ENCODE results near the gene CA9. TPM values are rescaled to one million over a fixed set of nuclear protein-coding genes. Genes with fewer than 3 reads are reported as not detected.
A peak's percentile ranks its signal among the peaks of the same experiment; 100 is the strongest.

The CA9 gene
- polyA plus RNA-seq, 1 experiment: 0.13 TPM

DNA sequence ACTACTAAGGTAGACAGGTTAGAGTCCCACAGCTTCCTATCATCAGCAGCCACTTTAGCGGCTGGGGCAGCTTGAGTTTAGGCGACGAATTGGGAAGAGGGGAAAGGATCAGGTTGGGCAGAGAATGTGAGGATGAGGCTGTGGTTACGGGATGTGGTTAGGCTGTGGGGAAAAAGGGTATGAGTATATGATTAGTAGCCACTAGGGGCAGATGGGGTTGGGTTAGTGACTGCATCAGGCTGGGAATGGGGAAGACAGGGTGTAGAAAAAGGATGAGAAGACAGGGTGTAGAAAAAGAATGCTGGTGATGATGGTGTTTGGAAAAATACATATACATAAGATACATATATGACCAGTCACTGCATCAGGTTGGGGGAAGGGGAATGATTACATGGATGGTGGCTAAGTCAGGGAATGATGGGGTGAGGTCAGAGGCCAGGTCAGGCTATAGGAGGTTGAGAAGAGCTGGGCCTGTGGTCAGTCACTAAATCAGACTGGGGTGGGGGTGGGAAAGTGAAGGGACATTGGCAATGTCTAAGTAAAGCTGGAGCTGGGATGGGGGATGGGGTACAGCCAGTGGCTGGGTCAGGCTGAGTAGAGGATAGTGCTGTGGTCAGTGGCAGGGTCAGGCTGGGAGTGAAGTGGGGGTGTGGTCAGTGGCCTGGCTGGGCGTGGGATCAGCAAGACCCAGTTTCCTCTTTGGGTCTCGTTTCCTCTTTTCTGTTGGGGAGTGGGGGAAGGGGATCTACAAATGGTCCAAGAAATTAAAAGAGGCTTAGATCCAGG, 56.2 kb downstream of the CA9 start:
- Histone ChIP-seq H3K27me3 (ENCODE audit: control insufficient read depth, insufficient read depth, low read length) (no peaks in the 10 kb centered on the region), H3K4me3 (ENCODE audit: low read depth, low read length) (peak overlapping the region; percentile 83), H3K36me3 (ENCODE audit: control insufficient read depth, insufficient read depth, low read length) (peaks cover 9% of the 10 kb centered on the region)
- ChIA-PET POLR2A (interaction anchor here (2.6 kb wide), 1 partner anchor 40 kb away, joined by 35 read pairs; the partner anchor contains the start of gene TPM2), CTCF (interaction anchor here (0.6 to 11.4 kb wide), 14 partner anchors 8 to 207 kb away, joined by 3 to 116 read pairs (median 3); partner anchors contain the start of genes ARHGEF39, CA9, CCDC107 and RMRP)
- peak; percentile 76 for TF ChIP-seq CTCF (IDR thresholded peaks at IDR 0.05; ENCODE audit: insufficient read depth, low read depth, low read length)
- DNase-seq (ENCODE audit: low read depth): peak; percentile 54

- H3K27me3 ChIP-seq (ENCODE audit: control insufficient read depth, insufficient read depth, low read length): no peaks in the 10 kb centered on the region
- no peak for DNase-seq (ENCODE audit: low read depth)
- ChIA-PET POLR2A (no interaction called here), CTCF (interaction anchor here (1.0 to 11.4 kb wide), 8 partner anchors 9 to 95 kb away, joined by 3 to 116 read pairs (median 6); partner anchors contain the start of genes ARHGEF39, CCDC107, RMRP and TPM2)
- no peak for TF ChIP-seq CTCF (IDR thresholded peaks at IDR 0.05; ENCODE audit: insufficient read depth, low read depth, low read length)
- H3K36me3 ChIP-seq (ENCODE audit: control insufficient read depth, insufficient read depth, low read length): peaks cover 7% of the 10 kb centered on the region
- peak overlapping the region; percentile 83 for H3K4me3 ChIP-seq (ENCODE audit: low read depth, low read length)
Measured at GRCh38 chr9:35730486-35730854, 56.7 kb downstream of the CA9 start.

Small RNAs within 50 kb of the gene (small RNA-seq; reads per million reads assigned to genes)
- gene RMRP (ENCODE audit: insufficient read length, low read depth, low replicate concordance) (not detected), gene RN7SL22P (ENCODE audit: insufficient read length, low read depth, low replicate concordance) (not detected)

Other genes with a start within 250 kb of the CA9 start
- 19.6 and 43.3 TPM in 2 replicates for gene RUSC2, start 183.8 kb upstream of the CA9 start, polyA plus RNA-seq (2011; rRNA removed)
- gene TESK1, start 68.7 kb upstream of the CA9 start, polyA plus RNA-seq (2011; rRNA removed): 23.2 and 32.6 TPM in 2 replicates
- 1.1 and 1.7 TPM in 2 replicates for gene CD72, start 55.5 kb upstream of the CA9 start, polyA plus RNA-seq (2011; rRNA removed)
- gene SIT1, start 23.0 kb upstream of the CA9 start, polyA plus RNA-seq (2011; rRNA removed): not detected in 2 replicates
- gene RMRP, start 15.9 kb upstream of the CA9 start, polyA plus RNA-seq (2011; rRNA removed): 235 and 1,738 TPM in 2 replicates
- 22.0 and 27.9 TPM in 2 replicates for gene CCDC107, start 15.6 kb upstream of the CA9 start, polyA plus RNA-seq (2011; rRNA removed)
- gene ARHGEF39, start 8.7 kb upstream of the CA9 start, polyA plus RNA-seq (2011; rRNA removed): 2.7 and 4.1 TPM in 2 replicates
- 1,727 and 2,061 TPM in 2 replicates for gene TPM2, start 16.0 kb downstream of the CA9 start, polyA plus RNA-seq (2011; rRNA removed)
- 215 and 399 TPM in 2 replicates for gene TLN1, start 58.3 kb downstream of the CA9 start, polyA plus RNA-seq (2011; rRNA removed)
- 67.9 and 75.8 TPM in 2 replicates for gene CREB3, start 58.7 kb downstream of the CA9 start, polyA plus RNA-seq (2011; rRNA removed)
- gene GBA2, start 75.3 kb downstream of the CA9 start, polyA plus RNA-seq (2011; rRNA removed): 30.3 and 44.1 TPM in 2 replicates
- gene RGP1, start 75.4 kb downstream of the CA9 start, polyA plus RNA-seq (2011; rRNA removed): 17.4 and 19.7 TPM in 2 replicates
- not detected in 2 replicates for gene MSMP, start 80.3 kb downstream of the CA9 start, polyA plus RNA-seq (2011; rRNA removed)
- gene NPR2, start 117.7 kb downstream of the CA9 start, polyA plus RNA-seq (2011; rRNA removed): 30.1 and 33.4 TPM in 2 replicates
- 0.50 and 0.85 TPM in 2 replicates for gene SPAG8, start 138.3 kb downstream of the CA9 start, polyA plus RNA-seq (2011; rRNA removed)
- gene HINT2, start 141.1 kb downstream of the CA9 start, polyA plus RNA-seq (2011; rRNA removed): 20.9 and 30.0 TPM in 2 replicates
- not detected in 2 replicates for gene FAM221B, start 154.8 kb downstream of the CA9 start, polyA plus RNA-seq (2011; rRNA removed)
- gene TMEM8B, start 155.3 kb downstream of the CA9 start, polyA plus RNA-seq (2011; rRNA removed): 3.4 and 5.6 TPM in 2 replicates
- not detected in 2 replicates for gene OR13J1, start 196.5 kb downstream of the CA9 start, polyA plus RNA-seq (2011; rRNA removed)
- gene HRCT1, start 232.3 kb downstream of the CA9 start, polyA plus RNA-seq (2011; rRNA removed): 0.47 and 0.93 TPM in 2 replicates
- gene SPAAR, start 235.6 kb downstream of the CA9 start, polyA plus RNA-seq (2011; rRNA removed): 0.23 and 0.32 TPM in 2 replicates